ENCODE results near the gene ITGBL1.

Gene ITGBL1, protein sequence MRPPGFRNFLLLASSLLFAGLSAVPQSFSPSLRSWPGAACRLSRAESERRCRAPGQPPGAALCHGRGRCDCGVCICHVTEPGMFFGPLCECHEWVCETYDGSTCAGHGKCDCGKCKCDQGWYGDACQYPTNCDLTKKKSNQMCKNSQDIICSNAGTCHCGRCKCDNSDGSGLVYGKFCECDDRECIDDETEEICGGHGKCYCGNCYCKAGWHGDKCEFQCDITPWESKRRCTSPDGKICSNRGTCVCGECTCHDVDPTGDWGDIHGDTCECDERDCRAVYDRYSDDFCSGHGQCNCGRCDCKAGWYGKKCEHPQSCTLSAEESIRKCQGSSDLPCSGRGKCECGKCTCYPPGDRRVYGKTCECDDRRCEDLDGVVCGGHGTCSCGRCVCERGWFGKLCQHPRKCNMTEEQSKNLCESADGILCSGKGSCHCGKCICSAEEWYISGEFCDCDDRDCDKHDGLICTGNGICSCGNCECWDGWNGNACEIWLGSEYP

DNA sequence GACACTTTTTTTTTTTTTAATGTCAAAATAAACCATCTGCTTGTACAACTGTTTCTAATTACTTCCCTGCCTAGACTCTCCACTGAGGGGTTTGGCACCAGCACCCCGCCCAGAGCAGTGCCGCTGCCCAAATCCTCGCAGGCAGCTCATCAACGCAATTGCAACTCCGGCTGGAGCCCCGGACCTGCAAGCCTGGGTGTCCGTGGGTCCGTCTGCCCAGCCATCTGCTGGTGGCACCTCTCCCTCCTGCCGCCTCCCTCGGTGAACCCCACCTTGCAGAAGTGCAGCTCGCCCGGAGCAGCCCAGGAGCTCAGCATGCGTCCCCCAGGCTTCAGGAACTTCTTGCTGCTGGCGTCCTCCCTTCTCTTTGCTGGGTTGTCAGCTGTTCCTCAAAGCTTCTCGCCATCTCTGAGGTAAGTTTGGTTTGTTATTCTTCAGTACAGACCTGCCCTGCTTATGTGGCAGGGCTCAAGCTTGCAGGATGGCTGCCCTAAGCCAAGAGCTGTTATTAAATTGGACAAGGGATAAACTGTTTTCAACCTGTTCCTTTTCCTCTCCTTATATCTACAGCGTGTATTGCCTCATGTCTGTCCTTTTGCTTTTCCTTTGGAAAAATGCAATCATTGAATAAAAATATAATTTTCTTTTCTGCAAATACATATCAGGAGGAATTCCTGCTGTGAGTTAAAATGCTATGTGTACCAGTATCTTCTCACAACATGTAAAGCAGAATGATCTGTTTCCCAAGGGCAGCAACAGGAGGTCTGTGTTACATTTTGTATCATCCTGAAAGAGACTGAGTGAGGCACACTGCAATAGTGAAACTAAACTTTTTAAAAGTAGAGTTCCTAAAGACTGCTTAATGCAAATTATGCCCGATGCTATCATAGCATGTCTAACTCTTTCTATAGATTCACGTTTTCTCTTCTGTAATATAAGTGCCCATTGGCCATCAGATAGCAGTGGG lies at the start of gene ITGBL1:
Gene ITGBL1, plus strand, starts transcription at position 157 of the 967 bp plus-strand sequence. Its CDS starts 159 bp downstream, at position 316.
- in situ Hi-C loops (cut with MboI; ENCODE audit: low sequenced_read_pairs), result no loop called here

DNA sequence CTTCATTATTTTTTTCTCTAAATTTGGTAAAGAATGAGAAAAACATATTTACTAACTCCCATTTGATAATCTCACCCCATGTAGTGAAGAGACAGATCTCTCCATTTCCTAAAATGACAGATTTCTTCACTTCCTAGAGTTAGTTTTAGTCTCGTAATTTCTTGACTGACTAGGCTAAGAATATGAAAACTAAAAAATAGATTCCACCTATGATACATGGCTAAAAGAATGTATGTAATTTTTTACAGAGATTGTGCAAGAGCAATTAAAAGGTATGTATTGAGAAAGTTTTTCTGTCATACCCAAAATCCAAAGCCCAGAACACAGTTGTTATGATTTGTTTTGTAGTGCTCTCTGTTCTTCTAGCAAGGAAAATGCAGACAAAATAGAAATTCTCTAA lies 45.7 kb upstream of the ITGBL1 start:
- in situ Hi-C loops (cut with MboI; ENCODE audit: low sequenced_read_pairs), result no loop called here

DNA sequence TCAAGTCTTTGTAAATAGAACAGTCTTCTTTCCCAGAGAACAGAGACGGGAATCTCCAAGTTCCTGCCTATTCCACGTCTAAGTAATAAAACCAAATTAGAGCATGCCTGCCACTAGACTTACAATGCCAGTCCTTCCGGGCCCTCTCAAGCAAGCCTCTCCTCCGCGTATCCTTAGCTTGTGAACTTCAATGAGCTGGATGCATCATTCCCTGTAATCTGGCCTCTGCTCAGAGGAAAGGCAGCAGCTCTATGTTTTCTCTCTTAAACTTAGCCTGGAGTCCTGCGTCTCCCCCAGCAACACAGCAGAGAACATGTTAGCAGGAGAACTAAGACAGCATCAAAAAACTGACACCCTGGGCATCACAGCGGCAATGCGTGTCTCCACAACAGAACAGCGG lies 44.3 kb upstream of the ITGBL1 start:
- in situ Hi-C loops (cut with MboI; ENCODE audit: low sequenced_read_pairs), result no loop called here

DNA sequence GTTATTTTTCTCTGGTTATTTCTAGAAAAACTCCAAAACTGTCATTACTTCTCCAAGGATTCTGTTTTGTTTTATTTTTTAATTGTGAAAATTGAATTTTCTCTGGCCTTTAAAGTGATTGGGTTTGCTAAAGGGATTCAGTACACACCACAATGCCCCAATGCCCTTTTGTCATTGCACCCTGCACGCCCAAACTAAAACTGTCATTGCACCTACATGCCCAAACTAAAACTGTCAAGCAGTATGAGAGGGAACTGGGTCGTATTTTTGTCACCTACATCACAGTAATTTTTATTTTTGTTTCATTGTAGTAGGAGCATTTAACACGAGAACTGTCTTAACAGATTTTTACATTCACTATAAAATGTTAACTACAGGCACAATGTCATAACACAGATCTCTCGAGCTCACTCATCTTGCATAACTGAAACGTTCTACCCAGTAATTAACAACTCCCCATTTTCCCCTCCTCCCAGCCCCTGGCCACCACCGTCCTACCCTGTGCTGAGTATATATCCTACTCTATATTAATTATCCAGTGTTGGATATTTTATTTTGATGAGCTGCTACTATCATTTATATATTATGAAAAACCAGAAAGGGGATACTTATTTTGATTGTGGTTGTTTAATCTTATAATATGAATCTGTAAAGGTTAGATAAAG lies 43.4 kb upstream of the ITGBL1 start:
- in situ Hi-C loops (cut with MboI; ENCODE audit: low sequenced_read_pairs), result no loop called here

DNA sequence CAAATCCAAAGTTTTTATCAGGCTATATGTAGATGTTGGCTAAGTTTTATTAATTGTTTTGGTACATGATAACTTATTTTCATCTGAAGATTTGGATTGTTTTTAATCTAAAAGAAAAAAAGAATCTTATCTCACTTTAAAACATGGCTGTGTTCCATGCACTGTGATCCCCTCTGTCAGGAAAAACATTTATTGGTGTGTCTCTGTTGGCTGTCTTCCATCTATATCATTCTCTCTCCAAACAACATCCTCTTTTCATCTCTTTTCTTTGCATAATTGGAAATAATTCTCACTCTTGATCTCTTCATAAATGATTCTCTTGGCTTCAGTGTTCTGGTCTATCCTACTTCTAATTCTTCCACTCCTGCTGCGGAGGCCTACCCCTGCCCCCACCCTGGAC lies 40.4 kb upstream of the ITGBL1 start:
- in situ Hi-C loops (cut with MboI; ENCODE audit: low sequenced_read_pairs), result no loop called here

DNA sequence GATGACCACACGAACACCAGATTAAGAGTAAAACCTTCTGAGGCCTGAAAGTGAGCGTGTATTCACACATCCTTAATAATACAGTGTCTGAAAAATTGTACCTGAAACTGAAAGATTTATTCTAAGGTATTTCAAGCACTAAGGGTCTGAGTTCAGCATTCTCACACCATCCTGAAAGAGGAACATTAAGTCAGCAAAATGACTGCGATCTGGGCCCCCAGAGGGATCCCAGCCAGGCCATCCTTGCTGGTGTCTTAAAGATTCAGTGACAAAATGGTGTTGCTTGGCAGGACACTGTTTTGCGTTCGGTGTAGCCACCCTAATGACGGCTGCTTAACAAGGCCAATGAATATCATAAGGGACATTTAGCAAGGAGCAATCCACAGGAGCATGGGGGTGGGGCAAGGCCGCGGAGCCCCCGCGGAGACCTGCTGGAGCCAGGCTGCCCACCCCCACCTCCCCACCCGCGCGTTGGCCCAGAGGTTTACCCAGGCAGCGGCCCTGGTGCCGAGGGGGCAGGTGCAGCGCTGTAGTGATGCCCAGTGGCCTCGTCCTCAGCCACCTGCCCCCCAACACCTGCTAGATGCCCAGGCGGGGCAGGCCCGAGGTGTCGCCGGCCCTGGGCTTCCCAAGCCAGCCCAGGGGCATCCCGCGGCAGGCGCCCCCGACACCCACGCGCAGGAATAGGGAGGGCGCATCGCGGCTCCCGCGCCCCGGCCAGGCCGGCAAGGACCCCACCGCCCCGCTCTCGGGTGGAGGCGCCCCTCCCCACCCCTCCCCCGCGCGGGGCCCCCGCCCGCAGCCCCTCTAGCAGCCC lies 36.9 kb upstream of the ITGBL1 start:
- in situ Hi-C loops (cut with MboI; ENCODE audit: low sequenced_read_pairs), result no loop called here

DNA sequence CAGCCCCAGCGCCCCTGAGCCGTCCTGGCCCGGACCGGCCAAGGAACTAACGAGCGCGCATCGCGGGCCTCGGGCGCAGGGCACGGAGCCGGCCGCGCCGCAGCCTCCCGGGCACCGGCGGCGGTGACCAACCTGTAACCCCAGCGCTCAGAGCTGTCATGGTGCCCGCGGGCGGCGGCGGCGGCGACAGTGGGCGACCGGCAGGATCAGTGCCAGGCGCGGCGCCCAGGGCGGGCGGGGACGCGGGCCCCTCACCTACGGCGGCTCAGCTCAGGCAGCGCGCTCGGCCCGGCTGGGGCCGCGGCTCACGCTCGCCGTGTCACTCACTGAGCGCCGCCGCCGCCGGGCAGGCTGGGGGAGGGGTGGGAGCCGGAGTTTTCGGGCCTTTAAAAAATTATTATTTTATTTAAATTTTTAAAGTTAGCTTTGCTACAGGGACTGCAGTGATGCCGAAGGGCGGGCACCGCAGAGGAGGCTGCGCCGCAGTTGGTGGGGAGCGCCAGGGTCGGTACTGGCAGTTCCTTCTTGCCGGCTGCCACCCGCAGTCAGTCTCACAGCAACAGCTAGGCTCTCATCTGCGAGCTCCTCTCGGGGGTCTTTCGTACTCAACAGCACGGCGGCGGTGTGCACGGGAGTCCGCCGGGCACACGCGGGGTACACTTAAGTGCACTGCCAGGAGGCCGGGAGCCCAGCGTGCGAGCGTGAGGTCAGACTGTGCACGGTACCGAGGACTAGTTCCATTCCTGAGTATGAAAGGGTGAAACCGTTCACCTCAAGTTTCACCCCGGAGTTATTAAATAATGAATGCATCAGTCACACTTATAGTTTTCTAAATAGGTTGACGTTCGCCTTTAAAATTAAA lies 36.1 kb upstream of the ITGBL1 start, which contains the start of gene NALCN:
Gene NALCN, minus strand, starts transcription at position 328 of the 862 bp plus-strand sequence. CDS start 17,382 bp downstream, outside the sequence.
- in situ Hi-C loops (cut with MboI; ENCODE audit: low sequenced_read_pairs), result no loop called here

DNA sequence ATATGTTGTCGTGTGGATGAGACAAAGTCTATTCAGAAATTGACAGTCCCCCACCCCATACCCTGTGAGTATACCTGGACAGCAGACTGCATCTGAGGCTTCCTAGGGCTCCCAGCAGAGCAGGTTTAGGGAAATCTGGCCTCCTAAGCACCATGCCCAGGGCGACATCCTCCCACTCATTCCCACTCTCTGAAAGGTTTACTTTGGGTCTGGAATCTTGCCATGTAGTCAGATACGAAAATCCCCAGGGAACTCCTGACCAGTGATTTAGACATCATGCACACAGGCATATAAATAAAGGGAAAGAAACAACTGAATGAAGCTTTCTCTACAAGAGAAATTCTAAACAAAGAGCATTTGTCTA lies 35.5 kb upstream of the ITGBL1 start:
- in situ Hi-C loops (cut with MboI; ENCODE audit: low sequenced_read_pairs), result no loop called here

DNA sequence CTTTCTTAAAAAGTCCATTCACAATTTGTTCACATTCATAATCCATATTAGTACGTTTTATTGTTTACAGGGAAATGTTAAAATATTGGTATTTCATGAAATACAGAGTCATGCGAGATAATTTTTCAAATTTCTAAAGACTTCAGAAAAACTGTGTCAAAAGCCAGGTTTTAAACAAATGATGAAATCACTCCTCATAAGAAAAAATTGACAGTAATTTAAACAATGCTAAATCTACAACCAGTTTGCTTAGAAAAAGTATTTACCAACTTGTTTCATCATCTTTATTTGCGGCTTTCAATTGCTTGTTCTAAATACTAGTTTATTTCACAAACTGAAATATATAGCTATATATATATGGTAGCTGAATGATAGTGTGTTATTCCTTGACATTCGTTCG lies 35.0 kb upstream of the ITGBL1 start:
- in situ Hi-C loops (cut with MboI; ENCODE audit: low sequenced_read_pairs), result no loop called here

DNA sequence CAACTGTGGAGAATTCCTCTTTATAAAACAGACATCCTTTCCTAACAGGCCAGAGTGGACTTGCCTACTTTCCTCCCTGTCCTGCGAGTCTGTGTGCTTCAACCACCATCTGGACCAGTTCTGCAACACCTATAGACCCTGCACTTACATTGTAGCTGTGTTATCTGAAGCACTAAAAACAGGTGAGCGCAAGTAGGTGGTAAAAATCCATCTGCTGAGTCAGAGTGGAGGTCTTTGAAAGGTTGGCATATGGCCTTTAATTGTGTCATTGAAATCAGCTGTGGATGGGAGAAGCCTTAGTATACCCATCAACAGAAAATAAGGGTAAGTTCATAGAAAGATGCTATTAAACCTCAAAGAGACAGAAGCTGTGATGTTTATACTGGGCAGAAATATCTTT lies 28.6 kb upstream of the ITGBL1 start:
- in situ Hi-C loops (cut with MboI; ENCODE audit: low sequenced_read_pairs), result no loop called here

DNA sequence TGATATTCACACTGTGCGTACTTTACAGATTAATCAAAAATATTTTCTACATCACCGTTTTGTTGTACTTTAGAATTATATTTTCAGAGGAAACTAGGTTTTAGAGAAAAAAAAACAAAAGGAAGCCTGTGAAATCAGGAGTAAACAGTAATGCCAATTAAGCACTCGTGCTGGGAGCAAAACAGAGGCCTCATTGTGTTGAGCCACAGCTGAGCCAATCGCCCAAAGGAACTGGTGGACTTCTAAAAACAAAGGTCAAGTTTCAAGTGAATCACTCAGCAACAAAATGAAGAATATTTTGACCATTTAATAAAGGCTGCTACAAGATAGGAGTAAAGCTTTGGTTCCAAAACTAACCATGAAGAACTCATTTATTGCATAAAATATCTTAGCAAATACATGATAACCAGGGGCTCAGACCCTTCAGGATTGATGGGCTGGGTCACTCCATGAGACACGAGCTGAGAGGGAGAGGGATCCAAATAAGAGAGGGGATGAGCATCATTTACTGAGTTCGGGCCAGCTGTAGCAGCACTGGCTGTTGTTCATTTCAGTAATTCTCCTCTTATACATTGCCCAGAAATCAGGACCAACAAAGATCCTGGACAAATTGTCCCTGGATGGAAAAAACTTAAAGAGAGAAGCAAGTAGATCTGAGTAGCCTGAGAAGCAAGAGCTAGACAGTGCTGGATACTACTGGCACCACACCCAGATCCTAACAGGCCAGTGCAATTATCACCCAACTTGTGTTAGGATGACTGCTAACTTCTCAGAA lies 27.9 kb upstream of the ITGBL1 start:
- in situ Hi-C loops (cut with MboI; ENCODE audit: low sequenced_read_pairs), result no loop called here

DNA sequence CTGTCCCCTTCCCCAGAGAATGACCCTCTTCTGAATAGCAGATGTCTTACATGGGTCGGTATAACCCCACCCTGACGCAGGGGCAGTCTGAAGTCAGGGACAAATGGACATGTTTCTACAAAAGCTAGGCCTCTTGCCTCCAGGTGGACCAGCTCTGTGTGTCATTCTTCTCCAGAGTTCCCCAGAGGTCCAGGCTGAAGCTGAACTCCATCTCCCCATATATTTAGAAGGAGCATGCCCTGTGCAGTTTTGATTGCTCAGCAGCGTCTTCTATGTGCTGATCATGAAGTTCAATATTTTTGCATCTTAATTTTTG lies 27.4 kb upstream of the ITGBL1 start:
- in situ Hi-C loops (cut with MboI; ENCODE audit: low sequenced_read_pairs), result no loop called here

DNA sequence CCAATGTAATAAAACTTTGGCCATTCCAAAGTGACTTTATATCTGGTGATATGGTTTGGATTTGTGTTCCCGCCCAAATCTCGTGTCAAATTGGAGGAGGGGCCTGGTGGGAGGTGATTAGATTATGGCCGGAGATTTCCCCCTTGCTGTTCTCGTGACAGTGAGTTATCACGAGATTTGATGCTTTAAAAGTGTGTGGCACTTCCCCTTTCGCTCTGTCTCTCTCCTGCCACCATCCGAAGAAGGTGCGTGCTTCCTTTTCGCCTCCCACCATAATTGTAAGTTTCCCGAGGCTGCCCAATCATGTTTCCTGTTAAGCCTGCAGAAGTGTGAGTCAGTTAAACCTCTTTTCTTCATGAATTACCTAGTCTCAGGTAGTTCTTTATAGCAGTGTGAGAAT lies 26.9 kb upstream of the ITGBL1 start:
- in situ Hi-C loops (cut with MboI; ENCODE audit: low sequenced_read_pairs), result no loop called here

DNA sequence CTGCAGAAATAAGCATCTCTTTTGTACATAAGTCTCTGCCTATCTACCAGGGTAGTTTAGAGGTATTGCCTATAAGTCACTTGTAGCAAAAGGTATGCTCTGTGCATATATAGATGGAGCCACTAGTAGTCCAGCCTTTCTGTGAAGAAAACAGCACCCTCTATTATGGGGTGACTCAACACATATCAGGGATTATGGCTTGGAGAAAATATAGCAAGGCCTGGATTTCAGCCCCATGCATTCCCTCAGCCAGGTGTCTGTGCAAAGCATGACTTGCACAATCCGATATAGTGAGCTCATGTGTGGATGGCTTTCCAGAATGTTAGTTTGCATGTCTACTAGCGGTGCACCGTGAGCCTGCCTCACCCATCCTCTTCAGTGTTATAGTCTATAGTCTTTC lies 22.7 kb upstream of the ITGBL1 start:
- in situ Hi-C loops (cut with MboI; ENCODE audit: low sequenced_read_pairs), result no loop called here

DNA sequence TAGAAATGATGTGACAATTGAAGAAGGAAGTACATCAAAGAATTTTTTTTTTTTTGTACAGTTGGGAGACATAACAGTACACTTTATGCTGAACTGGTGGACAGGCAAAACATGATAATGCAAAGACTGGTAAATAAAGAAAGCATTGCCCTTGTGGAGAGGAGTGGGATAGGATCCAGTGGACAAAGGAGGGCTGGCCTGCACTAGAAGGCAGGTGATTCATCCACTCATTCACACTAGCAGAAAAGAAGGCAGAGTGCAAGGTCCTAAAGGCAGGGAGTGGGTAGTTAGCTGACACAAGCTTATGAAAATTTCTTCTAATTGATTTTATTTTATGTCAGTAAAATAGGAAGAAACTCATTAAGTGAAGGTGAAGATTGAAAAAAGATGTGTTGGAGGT lies 18.6 kb upstream of the ITGBL1 start:
- in situ Hi-C loops (cut with MboI; ENCODE audit: low sequenced_read_pairs), result no loop called here

DNA sequence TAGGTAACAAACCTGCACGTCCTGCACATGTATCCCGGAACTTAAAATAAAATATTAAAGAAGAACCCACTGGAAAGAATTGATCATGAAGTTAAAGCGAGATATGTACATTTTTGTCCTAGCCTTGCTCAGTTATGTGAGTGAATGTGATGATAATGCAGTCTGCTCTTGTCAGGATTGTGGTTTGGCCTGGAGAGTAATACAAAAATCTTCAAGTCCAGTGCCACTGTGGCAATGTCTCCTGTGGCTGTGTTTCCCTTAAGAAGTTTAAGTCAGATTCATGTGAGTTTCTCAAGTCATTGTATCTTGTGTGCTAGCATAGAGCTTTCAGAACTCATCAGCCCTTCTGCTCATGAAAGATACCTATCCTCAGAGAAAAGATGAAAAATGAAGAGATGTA lies 18.0 kb upstream of the ITGBL1 start:
- in situ Hi-C loops (cut with MboI; ENCODE audit: low sequenced_read_pairs), result no loop called here

DNA sequence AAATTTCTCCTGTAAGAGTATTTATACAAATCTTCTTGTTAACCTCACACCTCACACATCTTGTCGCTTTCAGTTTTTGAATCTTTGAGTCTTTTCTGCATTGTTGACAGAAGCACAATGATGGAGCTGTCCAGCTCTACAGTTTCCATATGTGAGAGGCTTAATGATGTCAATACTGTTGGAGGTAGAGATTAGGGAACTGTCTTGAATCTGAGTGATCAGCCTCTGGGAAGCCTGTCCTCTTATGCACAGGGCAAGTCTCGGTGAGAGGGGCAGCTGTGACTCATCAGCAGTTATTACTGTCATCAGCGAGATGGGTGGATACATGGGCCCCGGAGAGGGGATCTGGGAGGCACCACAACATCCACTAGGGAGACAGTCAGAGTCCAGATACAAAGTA lies 4.6 kb upstream of the ITGBL1 start:
- in situ Hi-C loops (cut with MboI; ENCODE audit: low sequenced_read_pairs), result no loop called here

DNA sequence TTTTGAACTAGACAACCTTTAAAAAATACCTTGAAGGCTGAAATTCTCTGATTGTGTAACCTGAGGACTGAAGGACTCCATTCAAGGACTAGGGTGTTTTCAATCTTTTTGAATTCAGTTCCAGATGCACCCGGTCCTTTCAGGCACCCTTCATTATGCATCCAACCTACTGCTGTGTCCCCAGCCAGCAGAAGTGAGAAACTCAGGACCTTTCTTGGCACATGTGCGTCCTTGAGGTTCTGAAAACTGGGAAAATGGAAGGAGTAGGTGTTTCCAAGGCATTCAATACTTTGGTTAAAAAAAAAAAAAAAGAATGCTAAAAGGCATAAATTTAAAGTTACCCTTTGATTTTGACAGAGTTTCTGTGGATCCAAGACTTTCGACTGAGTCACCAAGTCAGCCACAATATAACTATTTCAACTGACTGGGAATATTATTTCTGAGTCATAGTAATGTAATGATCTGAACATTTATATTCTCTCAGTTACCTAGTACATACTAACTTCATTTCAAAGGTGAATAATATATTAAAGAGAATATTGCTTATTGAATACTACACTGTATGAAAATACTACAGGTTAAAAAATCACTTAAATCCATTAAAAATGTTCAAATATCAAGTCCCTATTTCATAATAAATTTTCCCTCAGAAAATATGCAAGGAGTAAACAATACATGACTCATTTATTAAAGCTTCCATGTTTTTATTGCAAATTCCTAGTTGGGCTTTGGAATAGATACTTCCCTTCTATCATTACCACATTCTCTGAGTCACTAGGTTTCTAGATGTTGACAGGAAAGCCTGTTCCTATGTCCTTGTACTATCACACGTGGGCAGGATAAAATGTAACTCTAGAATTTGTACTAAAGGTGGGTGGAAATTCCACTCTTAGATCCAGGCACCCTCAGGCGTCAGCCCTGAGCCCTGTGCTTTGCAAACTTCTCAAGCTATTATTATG lies 2.4 kb upstream of the ITGBL1 start:
- in situ Hi-C loops (cut with MboI; ENCODE audit: low sequenced_read_pairs), result no loop called here
